GM23338 (cell line): ENCODE measurements around the gene NOPCHAP1. TPM values are rescaled to one million over a fixed set of nuclear protein-coding genes. Genes with fewer than 3 reads are reported as not detected.

Experiments used
- ATAC-seq: fragments of 200-7000 bp; cut with Tn5 transposase; 3 replicates; pipeline ENCODE4 v1.9.1; 2020
- DNase-seq: peaks from one replicate; pipeline ENCODE4 v3.0.0-alpha.2; 2015; ENCODE audit warnings: low spot score
- H2AFZ ChIP-seq: fragments of 200-600 bp; sonication (generic); 2 replicates; pipeline ENCODE4 v1.8.0; 2016; ENCODE audit warnings: antibody characterized with exemption, mild to moderate bottlenecking, moderate library complexity
- H3F3A ChIP-seq: fragments of 200-600 bp; sonication (generic); replicated peaks from 2 replicates; pipeline ENCODE4 v1.8.0; 2017; ENCODE audit warnings: antibody characterized with exemption, mixed run types, low read depth
- H3K27ac ChIP-seq: fragments of 200-600 bp; sonication (generic); 2 replicates; pipeline ENCODE4 v1.6.1; 2016; ENCODE audit warnings: low read depth
- H3K27me3 ChIP-seq: fragments of 200-600 bp; sonication (generic); 2 replicates; pipeline ENCODE4 v1.8.0; 2016; ENCODE audit warnings: mild to moderate bottlenecking, mixed run types, moderate library complexity; ENCODE audit not compliant: insufficient read depth
- H3K36me3 ChIP-seq: fragments of 200-600 bp; sonication (generic); 2 replicates; pipeline ENCODE4 v1.8.0; 2016; ENCODE audit warnings: mild to moderate bottlenecking; ENCODE audit not compliant: insufficient read depth
- H3K4me1 ChIP-seq: fragments of 200-600 bp; sonication (generic); 2 replicates; pipeline ENCODE4 v1.8.0; 2016; ENCODE audit warnings: mild to moderate bottlenecking, moderate library complexity; ENCODE audit not compliant: insufficient read depth
- H3K4me2 ChIP-seq: fragments of 200-600 bp; sonication (generic); 2 replicates; pipeline ENCODE4 v1.7.1; 2017; ENCODE audit warnings: mixed run types
- H3K4me3 ChIP-seq: fragments of 200-600 bp; sonication (generic); 2 replicates; pipeline ENCODE4 v1.6.1; 2016; ENCODE audit warnings: mixed run types
- H3K79me2 ChIP-seq: fragments of 200-600 bp; sonication (generic); replicated peaks from 2 replicates; pipeline ENCODE4 v1.8.0; 2017; ENCODE audit warnings: mild to moderate bottlenecking; ENCODE audit not compliant: insufficient read depth
- H3K9me2 ChIP-seq: fragments of 200-600 bp; sonication (generic); 2 replicates; pipeline ENCODE4 v1.8.0; 2017; ENCODE audit not compliant: insufficient read depth
- H4K20me1 ChIP-seq: fragments of 200-600 bp; sonication (generic); replicated peaks from 2 replicates; pipeline ENCODE4 v1.8.0; 2017; ENCODE audit warnings: mild to moderate bottlenecking; ENCODE audit not compliant: insufficient read depth
- H3K27ac Mint-ChIP-seq: 2 replicates; pipeline ENCODE4 v1.8.0; 2020; ENCODE audit warnings: inconsistent platforms, mild to moderate bottlenecking, moderate library complexity, mixed read lengths
- H3K27me3 Mint-ChIP-seq: 3 replicates; pipeline ENCODE4 v1.8.0; 2022; ENCODE audit warnings: low read depth, mild to moderate bottlenecking, moderate library complexity, mixed read lengths, inconsistent platforms; ENCODE audit not compliant: insufficient read depth, poor library complexity
- H3K36me3 Mint-ChIP-seq: 3 replicates; pipeline ENCODE4 v1.8.0; 2021; ENCODE audit warnings: low read depth, mild to moderate bottlenecking, inconsistent platforms, moderate library complexity, mixed read lengths
- H3K4me1 Mint-ChIP-seq: 3 replicates; pipeline ENCODE4 v1.8.0; 2020; ENCODE audit warnings: mild to moderate bottlenecking, inconsistent platforms, mixed read lengths
- H3K4me3 Mint-ChIP-seq: 3 replicates; pipeline ENCODE4 v1.8.0; 2021; ENCODE audit warnings: moderate library complexity, mild to moderate bottlenecking, inconsistent platforms, mixed read lengths
- H3K9me3 Mint-ChIP-seq: 3 replicates; pipeline ENCODE4 v1.8.0; 2020; ENCODE audit warnings: moderate library complexity, mild to moderate bottlenecking, inconsistent platforms, mixed read lengths
- CTCF ChIP-seq, 2 experiments: fragments of 200-600 bp in 1 of 2; sonication (generic) in 1 of 2; conservative IDR thresholded peaks; 2 replicates each; pipeline versions ENCODE4 v1.5.1 to v1.6.1; 2016 to 2017; ENCODE audit warnings: antibody characterized with exemption in 2 of 2, low read depth in 2 of 2, mild to moderate bottlenecking in 2 of 2, moderate library complexity in 1 of 2
- ETS1 ChIP-seq: IDR thresholded peaks from 2 replicates; pipeline ENCODE4 v1.6.1; 2016; ENCODE audit warnings: antibody characterized with exemption
- EZH2phosphoT487 ChIP-seq: fragments of 200-600 bp; sonication (generic); IDR thresholded peaks from one replicate; pipeline ENCODE4 v1.8.1; 2018; ENCODE audit warnings: antibody characterized with exemption; ENCODE audit not compliant: unreplicated experiment
- NANOG ChIP-seq: IDR thresholded peaks from 2 replicates; pipeline ENCODE4 v1.6.1; 2016; ENCODE audit warnings: antibody characterized with exemption, borderline replicate concordance
- REST ChIP-seq: IDR thresholded peaks from one replicate; pipeline ENCODE4 v1.6.1; 2018; ENCODE audit warnings: antibody characterized with exemption; ENCODE audit not compliant: unreplicated experiment
- ZNF114 ChIP-seq: fragments of 250-450 bp; sonication (Bioruptor Pico); IDR thresholded peaks from 2 replicates; pipeline ENCODE4 v1.5.0; 2020; ENCODE audit warnings: mild to moderate bottlenecking, moderate library complexity
- ZNF331 ChIP-seq: fragments of 250-450 bp; sonication (Bioruptor Pico); IDR thresholded peaks from 2 replicates; pipeline ENCODE4 v1.5.0; 2020; ENCODE audit warnings: low read depth, mild to moderate bottlenecking, moderate library complexity
- ZNF462 ChIP-seq: fragments of 250-450 bp; sonication (Bioruptor Pico); IDR thresholded peaks from 2 replicates; pipeline ENCODE4 v1.5.0; 2020; ENCODE audit warnings: mild to moderate bottlenecking, moderate library complexity
- polyA plus RNA-seq: library from polyadenylated mRNA; unstranded; fragments of >200 nt; fragmentation: Nextera tagmentation; extraction: Ambion mirVana; gene quantifications from 2 replicates; pipeline ENCODE4 v1.2.1, GENCODE V29; 2016
- total RNA-seq: library from RNA; depleted of rRNA; stranded (reverse); fragments of >200 nt; shearing (Covaris generic); gene quantifications from 2 replicates; pipeline ENCODE4 v1.2.3, GENCODE V29; 2014

NOPCHAP1 gene
- total and polyA plus RNA-seq, 2 experiments from 2014 or later: 14.7 to 221 TPM

GRCh38 chr12:104959335-104959841, 26.7 kb upstream of the NOPCHAP1 start (continued):
- TF ChIP-seq ZNF462 (CRISPR knock-in tag) (no peak), REST (no peak)

GRCh38 chr12:104960464-104960863, 25.7 kb upstream of the NOPCHAP1 start:
- Histone ChIP-seq H3K4me2 (no peak overlapping the region), H3K9me2 (no peaks in the 10 kb centered on the region), H3K79me2 (no peaks in the 10 kb centered on the region), H4K20me1 (peaks cover 5% of the 10 kb centered on the region), H2AFZ (no peak overlapping the region), H3K27ac (no peak overlapping the region), H3F3A (0 out of 2 replicates have a peak, but pooled peaks cover 6% of the 10 kb centered on the region), H3K4me3 (no peak overlapping the region), H3K36me3 (no peaks in the 10 kb centered on the region), H3K27me3 (peaks cover 35% of the 10 kb centered on the region), H3K4me1 (0 out of 2 replicates have a peak, but pooled peaks cover 9% of the 10 kb centered on the region)
- no peak overlapping the region for H3K27ac Mint-ChIP-seq
- no peak overlapping the region for H3K4me3 Mint-ChIP-seq
- no peak for DNase-seq
- peaks cover 19% of the 10 kb centered on the region for H3K27me3 Mint-ChIP-seq
- no peaks in the 10 kb centered on the region for H3K36me3 Mint-ChIP-seq
- H3K9me3 Mint-ChIP-seq: no peaks in the 10 kb centered on the region
- H3K4me1 Mint-ChIP-seq: peaks cover 15% of the 10 kb centered on the region; the same call in 2 of the 3 replicates
- ATAC-seq: no peak
- TF ChIP-seq ZNF331 (CRISPR knock-in tag) (no peak), ZNF114 (CRISPR knock-in tag) (no peak), EZH2phosphoT487 (no peak), CTCF (conservative IDR thresholded peaks at IDR 0.05; ENCODE audit: low read depth in 2 of 2) (no peak), ETS1 (no peak), NANOG (no peak)
